Mesendoderm (in vitro differentiated cells): ENCODE measurements around the gene CYP19A1.
A peak's percentile ranks its signal among the peaks of the same experiment; 100 is the strongest.

Experiments used
- DNase-seq: peaks from one replicate; pipeline ENCODE4 v3.0.0; 2013
- H2AK5ac ChIP-seq: 2 replicates; pipeline ENCODE4 v1.6.1; 2013; ENCODE audit warnings: low read length, inconsistent platforms
- H2BK120ac ChIP-seq: 2 replicates; pipeline ENCODE4 v1.6.1; 2013; ENCODE audit warnings: low read depth, mild to moderate bottlenecking, low read length, moderate library complexity, mixed read lengths
- H2BK15ac ChIP-seq: replicated peaks from 2 replicates; pipeline ENCODE4 v1.6.1; 2013; ENCODE audit warnings: low read depth, mild to moderate bottlenecking, moderate library complexity
- H2BK5ac ChIP-seq: 2 replicates; pipeline ENCODE4 v1.6.1; 2013; ENCODE audit warnings: low read length, inconsistent platforms
- H3K18ac ChIP-seq: 2 replicates; pipeline ENCODE4 v1.6.1; 2013; ENCODE audit warnings: mild to moderate bottlenecking, low read length, mixed read lengths
- H3K23ac ChIP-seq: one replicate; pipeline ENCODE4 v1.6.1; 2013; ENCODE audit warnings: low read length
- H3K27ac ChIP-seq: 2 replicates; pipeline ENCODE4 v1.5.1; 2013; ENCODE audit warnings: low read depth, mild to moderate bottlenecking, inconsistent platforms, low read length, moderate library complexity
- H3K27me3 ChIP-seq: 2 replicates; pipeline ENCODE4 v1.6.1; 2013; ENCODE audit warnings: low read length, control low read depth, mild to moderate bottlenecking, inconsistent platforms; ENCODE audit not compliant: insufficient read depth, poor library complexity
- H3K36me3 ChIP-seq: 2 replicates; pipeline ENCODE4 v1.6.1; 2013; ENCODE audit warnings: low read length, inconsistent platforms; ENCODE audit not compliant: control insufficient read depth, insufficient read depth
- H3K4ac ChIP-seq: one replicate; pipeline ENCODE4 v1.6.1; 2013; ENCODE audit warnings: low read depth, mild to moderate bottlenecking, low read length, moderate library complexity
- H3K4me1 ChIP-seq: 2 replicates; pipeline ENCODE4 v1.6.1; 2013; ENCODE audit warnings: low read depth, low read length, inconsistent platforms; ENCODE audit not compliant: control insufficient read depth
- H3K4me2 ChIP-seq: 2 replicates; pipeline ENCODE4 v1.6.1; 2013; ENCODE audit warnings: low read length
- H3K4me3 ChIP-seq: 2 replicates; pipeline ENCODE4 v1.5.1; 2013; ENCODE audit warnings: mild to moderate bottlenecking, low read length
- H3K56ac ChIP-seq: one replicate; pipeline ENCODE4 v1.6.1; 2013; ENCODE audit warnings: low read length
- H3K79me1 ChIP-seq: 2 replicates; pipeline ENCODE4 v1.6.1; 2013; ENCODE audit warnings: low read length, inconsistent platforms
- H3K79me2 ChIP-seq: 2 replicates; pipeline ENCODE4 v1.6.1; 2013; ENCODE audit warnings: mild to moderate bottlenecking, low read length; ENCODE audit not compliant: control insufficient read depth, insufficient read depth
- H3K9ac ChIP-seq: 2 replicates; pipeline ENCODE4 v1.6.1; 2013; ENCODE audit warnings: low read length, inconsistent platforms
- H4K5ac ChIP-seq: one replicate; pipeline ENCODE4 v1.6.1; 2013; ENCODE audit warnings: low read length
- H4K8ac ChIP-seq: one replicate; pipeline ENCODE4 v1.6.1; 2013; ENCODE audit warnings: low read depth, mild to moderate bottlenecking, control low read depth, low read length, moderate library complexity
- WGBS: extraction: QIAGEN DNeasy Blood & Tissue Kit; methylation state at CpG from one replicate; pipeline ENCODE4 v1.1.7; 2013; ENCODE audit warnings: low lambda C conversion rate, missing lambda C conversion rate; ENCODE audit not compliant: insufficient coverage; ENCODE audit errors: extremely low coverage; 5-methylcytosine and 5-hydroxymethylcytosine counted together

Gene CYP19A1

DNA sequence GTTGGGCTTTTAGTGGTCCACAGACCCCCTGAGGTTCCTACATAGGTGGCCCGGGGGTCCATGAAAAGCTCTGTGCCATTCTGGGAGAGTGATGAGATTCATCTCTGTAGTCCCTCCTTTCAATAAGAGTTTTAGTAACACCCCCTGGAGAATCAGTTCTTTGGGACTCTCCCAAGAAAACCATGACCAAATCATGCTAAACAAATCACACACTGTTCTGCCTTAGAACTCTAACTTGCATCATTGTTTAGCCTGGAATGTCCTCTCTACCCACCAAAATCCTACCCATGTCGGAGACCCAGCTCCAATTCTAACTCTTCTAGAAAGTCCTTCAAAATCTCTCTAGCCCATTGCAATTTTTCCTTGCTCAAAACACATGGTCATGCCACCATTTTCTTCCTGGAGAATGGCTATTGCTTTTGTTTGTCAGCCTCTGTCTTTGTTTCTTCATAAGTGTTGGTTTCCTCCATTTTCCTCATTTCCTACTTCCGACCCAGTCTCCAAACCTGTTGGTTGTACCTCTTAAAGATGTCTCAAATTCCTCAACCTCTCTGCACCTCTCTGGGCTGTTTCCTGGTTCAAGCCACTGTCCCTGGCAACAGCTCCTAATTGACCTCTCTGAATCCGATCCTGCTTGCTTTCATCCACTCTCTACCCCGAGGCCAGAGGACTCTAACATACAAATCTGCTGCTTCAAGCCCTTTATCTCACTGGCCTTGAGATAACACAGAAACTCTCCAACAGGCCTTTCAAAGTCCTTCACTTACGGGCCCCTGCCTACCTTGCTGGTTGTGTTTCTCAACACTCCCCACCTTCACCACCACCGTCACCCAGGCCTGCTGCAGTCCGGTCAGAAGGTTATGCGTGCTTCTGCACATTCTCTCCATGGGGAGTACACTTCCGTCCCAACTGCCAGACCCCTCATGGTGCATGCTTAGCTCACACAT, 23.7 kb downstream of the CYP19A1 start:
- H3K9ac ChIP-seq: no peak overlapping the region
- no peaks in the 10 kb centered on the region for H3K79me1 ChIP-seq
- no peak overlapping the region for H2BK5ac ChIP-seq
- no peaks in the 10 kb centered on the region for H3K79me2 ChIP-seq
- H3K56ac ChIP-seq: no peak overlapping the region
- H2AK5ac ChIP-seq: no peak overlapping the region
- WGBS: no CpG with 5 or more reads among the region's 10 CpGs
- H3K23ac ChIP-seq: no peak overlapping the region
- H3K4me1 ChIP-seq: no peaks in the 10 kb centered on the region
- H3K27ac ChIP-seq: no peak overlapping the region
- no peak overlapping the region for H3K4ac ChIP-seq
- no peak overlapping the region for H3K4me2 ChIP-seq
- no peak overlapping the region for H3K4me3 ChIP-seq
- no peaks in the 10 kb centered on the region for H3K27me3 ChIP-seq
- no peak overlapping the region for H4K5ac ChIP-seq
- no peak overlapping the region for H2BK120ac ChIP-seq
- H3K36me3 ChIP-seq: no peaks in the 10 kb centered on the region
- no peak overlapping the region for H3K18ac ChIP-seq
- H4K8ac ChIP-seq: no peak overlapping the region
- H2BK15ac ChIP-seq: no peak overlapping the region
- peak; percentile 54 for DNase-seq

DNA sequence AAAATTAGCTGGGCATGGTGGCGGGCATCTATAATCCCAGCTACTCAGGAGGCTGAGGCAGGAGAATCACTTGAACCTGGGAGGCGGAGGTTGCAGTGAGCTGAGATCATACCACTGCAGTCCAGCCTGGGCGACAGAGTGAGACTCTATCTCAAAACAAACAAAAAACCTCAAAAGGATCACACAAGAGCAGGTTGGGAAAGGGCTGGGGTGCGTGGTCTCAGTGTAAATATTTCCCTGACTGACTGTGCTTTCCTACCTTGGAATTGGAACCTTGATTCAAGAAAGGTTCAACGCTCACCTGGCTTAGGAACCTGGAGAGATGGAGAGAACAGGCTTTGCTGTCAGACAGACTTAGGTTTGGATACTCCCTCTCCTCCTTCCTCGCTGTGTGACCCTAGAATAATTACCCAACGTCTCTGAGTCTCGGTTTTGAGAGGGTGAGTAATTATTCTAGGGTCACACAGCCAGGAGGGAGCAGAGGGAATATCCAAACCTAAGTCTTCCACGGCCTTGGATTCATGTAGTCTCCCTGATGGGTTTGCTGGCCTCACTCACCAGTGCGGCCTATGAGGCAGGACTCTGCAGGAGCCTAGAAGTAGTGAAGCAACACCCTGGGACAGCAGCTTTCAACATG, 24.6 kb downstream of the CYP19A1 start:
- H3K18ac ChIP-seq: no peak overlapping the region
- H3K56ac ChIP-seq: no peak overlapping the region
- no peaks in the 10 kb centered on the region for H3K36me3 ChIP-seq
- H3K4me2 ChIP-seq: no peak overlapping the region
- H3K27ac ChIP-seq: no peak overlapping the region
- no peak overlapping the region for H2BK120ac ChIP-seq
- H3K79me1 ChIP-seq: no peaks in the 10 kb centered on the region
- H3K4ac ChIP-seq: no peak overlapping the region
- no peak for DNase-seq
- H2BK15ac ChIP-seq: no peak overlapping the region
- H3K4me3 ChIP-seq: no peak overlapping the region
- H3K27me3 ChIP-seq: no peaks in the 10 kb centered on the region
- H4K5ac ChIP-seq: no peak overlapping the region
- H3K79me2 ChIP-seq: no peaks in the 10 kb centered on the region
- no peaks in the 10 kb centered on the region for H3K4me1 ChIP-seq
- H2AK5ac ChIP-seq: no peak overlapping the region
- no peak overlapping the region for H3K9ac ChIP-seq
- no peak overlapping the region for H2BK5ac ChIP-seq
- H4K8ac ChIP-seq: no peak overlapping the region
- no peak overlapping the region for H3K23ac ChIP-seq
- WGBS: no CpG with 5 or more reads among the region's 10 CpGs

GRCh38 chr15:51313074-51313393, 25.4 kb downstream of the CYP19A1 start:
- H3K56ac ChIP-seq: no peak overlapping the region
- H2AK5ac ChIP-seq: no peak overlapping the region
- H3K27me3 ChIP-seq: no peaks in the 10 kb centered on the region
- H3K36me3 ChIP-seq: no peaks in the 10 kb centered on the region
- no peak overlapping the region for H2BK120ac ChIP-seq
- H3K4me2 ChIP-seq: no peak overlapping the region
- H3K79me1 ChIP-seq: no peaks in the 10 kb centered on the region
- DNase-seq: no peak
- H3K79me2 ChIP-seq: no peaks in the 10 kb centered on the region
- no peak overlapping the region for H2BK5ac ChIP-seq
- no peak overlapping the region for H3K9ac ChIP-seq
- H3K23ac ChIP-seq: no peak overlapping the region
- H3K4ac ChIP-seq: no peak overlapping the region
- no peak overlapping the region for H4K8ac ChIP-seq
- no peaks in the 10 kb centered on the region for H3K4me1 ChIP-seq
- H4K5ac ChIP-seq: no peak overlapping the region
- H3K27ac ChIP-seq: no peak overlapping the region
- no peak overlapping the region for H3K18ac ChIP-seq
- H3K4me3 ChIP-seq: no peak overlapping the region
- H2BK15ac ChIP-seq: no peak overlapping the region

- Histone ChIP-seq H3K79me2 (no peaks in the 10 kb centered on the region), H3K56ac (no peak overlapping the region), H3K27ac (no peak overlapping the region), H2BK120ac (no peak overlapping the region), H3K9ac (no peak overlapping the region), H4K8ac (no peak overlapping the region), H3K36me3 (no peaks in the 10 kb centered on the region), H3K4me3 (no peak overlapping the region), H4K5ac (no peak overlapping the region), H3K4me2 (no peak overlapping the region), H3K4ac (no peak overlapping the region), H3K18ac (no peak overlapping the region), H3K4me1 (no peaks in the 10 kb centered on the region), H3K23ac (no peak overlapping the region), H3K79me1 (no peaks in the 10 kb centered on the region), H2BK15ac (no peak overlapping the region), H2AK5ac (no peak overlapping the region), H2BK5ac (no peak overlapping the region), H3K27me3 (no peaks in the 10 kb centered on the region)
- no CpG with 5 or more reads among the region's 8 CpGs for WGBS
- DNase-seq: no peak
Measured at GRCh38 chr15:51312166-51313073, 26.0 kb downstream of the CYP19A1 start.

DNA sequence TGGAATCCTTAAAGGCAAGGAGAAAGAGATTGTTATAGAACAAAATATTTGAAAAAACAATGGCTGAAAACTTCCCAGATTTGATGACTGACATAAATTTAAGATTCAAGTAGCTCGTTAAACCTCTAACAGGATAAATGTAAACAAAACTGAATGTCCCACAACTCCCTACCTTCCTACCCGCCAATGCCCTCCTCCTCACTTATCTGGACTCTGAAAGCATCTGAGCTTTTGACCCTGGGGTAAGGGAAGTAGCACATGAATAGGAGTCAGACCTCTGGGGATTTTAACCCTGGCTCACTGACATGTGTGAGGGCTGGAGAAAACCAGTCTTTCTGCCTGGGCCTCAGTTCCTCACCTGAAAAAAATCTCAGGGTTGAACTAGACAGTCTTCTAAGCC, 26.9 kb downstream of the CYP19A1 start:
- H3K56ac ChIP-seq: no peak overlapping the region
- H3K4me1 ChIP-seq: no peaks in the 10 kb centered on the region
- H2BK120ac ChIP-seq: no peak overlapping the region
- no peak overlapping the region for H4K8ac ChIP-seq
- no peaks in the 10 kb centered on the region for H3K79me2 ChIP-seq
- H3K79me1 ChIP-seq: no peaks in the 10 kb centered on the region
- no peak overlapping the region for H3K23ac ChIP-seq
- no peak overlapping the region for H2AK5ac ChIP-seq
- H3K4me2 ChIP-seq: no peak overlapping the region
- no peak overlapping the region for H3K9ac ChIP-seq
- H3K36me3 ChIP-seq: no peaks in the 10 kb centered on the region
- DNase-seq: no peak
- WGBS: no CpG with 5 or more reads among the region's 2 CpGs
- H3K27me3 ChIP-seq: no peaks in the 10 kb centered on the region
- no peak overlapping the region for H3K27ac ChIP-seq
- no peak overlapping the region for H3K18ac ChIP-seq
- no peak overlapping the region for H4K5ac ChIP-seq
- no peak overlapping the region for H2BK15ac ChIP-seq
- H3K4me3 ChIP-seq: no peak overlapping the region
- H2BK5ac ChIP-seq: no peak overlapping the region
- H3K4ac ChIP-seq: no peak overlapping the region
